H1 (cell line): ENCODE data around the gene GNS. TPM values are rescaled to one million over a fixed set of nuclear protein-coding genes. Genes with fewer than 3 reads are reported as not detected.

ENCODE experiments used
- E2F6 ChIP-seq: IDR thresholded peaks from 2 replicates; pipeline ENCODE4 v1.6.1; 2012; ENCODE audit warnings: inconsistent platforms
- RNF2 ChIP-seq: fragments of 200-900, 300-1000 bp; sonication (generic); IDR thresholded peaks from 2 replicates; pipeline ENCODE4 v1.7.1; 2016; ENCODE audit warnings: borderline replicate concordance, low read depth, mild to moderate bottlenecking, antibody characterized with exemption, low read length; ENCODE audit not compliant: poor library complexity, severe bottlenecking; ENCODE audit errors: missing control alignments
- polyA plus RNA-seq, 7 experiments: library from polyadenylated mRNA; depleted of rRNA in 3 of 7; stranded (reverse) in 5 of 7; unstranded in 2 of 7; fragments of >200 nt in 5 of 7; fragments of 200-250 nt in 2 of 7; gene quantifications; 1 replicate in 5 of 7; 2 replicates in 1 of 7; 4 replicates in 1 of 7; pipeline versions ENCODE4 v1.2.1 to v1.2.3, GENCODE V29; 2011 to 2013; ENCODE audit warnings: missing spikeins in 2 of 7, mixed read lengths in 2 of 7
- total RNA-seq: library from RNA; stranded (reverse); fragmentation: NEBNext Ultra II Directional; extraction: Animal tissue kit (Norgen Biotek cat#: 25700); gene quantifications from 2 replicates; pipeline ENCODE4 v1.2.1, GENCODE V29; 2021

The GNS gene
- total and polyA plus RNA-seq, 2 of the 8 experiments (the other 6 are each of a cell fraction or from before 2014, with no cell fraction given) = 16.0 to 28.5 TPM

GRCh38 chr12:64791036-64791435 is 31.8 kb upstream of the GNS start (continued):
- TF ChIP-seq RNF2 (no peak), E2F6 (no peak)
